Lower leg skin (tissue), 4 donors: Measurements from ENCODE around the gene DPEP1. TPM values are rescaled to one million over a fixed set of nuclear protein-coding genes. Genes with fewer than 3 reads are reported as not detected.

Experiments
- DNase-seq, 2 donors: peaks; one replicate each; pipeline ENCODE4 v3.0.0-alpha.2; 2019; ENCODE audit warnings: low spot score in 2 of 2
- H3K4me3 ChIP-seq: fragments of 200-600 bp; sonication (generic); 2 replicates; pipeline ENCODE4 v1.5.1; 2017; ENCODE audit warnings: mild to moderate bottlenecking, low read depth; ENCODE audit not compliant: poor library complexity, severe bottlenecking
- POLR2A ChIP-seq, 2 donors: fragments of 450-650 bp; IDR thresholded peaks; one replicate each; pipeline ENCODE4 v1.6.1; 2016 to 2017; ENCODE audit warnings: antibody characterized with exemption in 2 of 2, mild to moderate bottlenecking in 1 of 2, moderate library complexity in 1 of 2
- WGBS, 2 donors: methylation state at CpG; one replicate each; pipeline ENCODE4 v1.1.5; 2018; 5-methylcytosine and 5-hydroxymethylcytosine counted together
- intact Hi-C: fragments of 100-400 bp; cut with DNase I; formaldehyde crosslinking; loops from one replicate; pipeline ENCODE4 v1.15.0; 2023; ENCODE audit warnings: low total_unique reads
- total RNA-seq, 4 donors: library from RNA; depleted of rRNA; stranded (reverse); fragments of >200 nt; gene quantifications; one replicate each; pipeline ENCODE4 v1.1.0, GENCODE V29; 2016
- TF ChIP-seq, protein P1 (sequence below), 3 donors: fragments of 450-650 bp; IDR thresholded peaks; one replicate each; pipeline ENCODE4 v1.5.1; 2016; ENCODE audit warnings: antibody characterized with exemption in 3 of 3, mild to moderate bottlenecking in 3 of 3, moderate library complexity in 2 of 3

Gene DPEP1
- total RNA-seq, 4 donors from 2014 or later = 1.7 to 3.7 TPM; not detected in 2

GRCh38 chr16:89596957-89597649 lies 16.3 kb upstream of the DPEP1 start:
- TF ChIP-seq, protein P1, sequence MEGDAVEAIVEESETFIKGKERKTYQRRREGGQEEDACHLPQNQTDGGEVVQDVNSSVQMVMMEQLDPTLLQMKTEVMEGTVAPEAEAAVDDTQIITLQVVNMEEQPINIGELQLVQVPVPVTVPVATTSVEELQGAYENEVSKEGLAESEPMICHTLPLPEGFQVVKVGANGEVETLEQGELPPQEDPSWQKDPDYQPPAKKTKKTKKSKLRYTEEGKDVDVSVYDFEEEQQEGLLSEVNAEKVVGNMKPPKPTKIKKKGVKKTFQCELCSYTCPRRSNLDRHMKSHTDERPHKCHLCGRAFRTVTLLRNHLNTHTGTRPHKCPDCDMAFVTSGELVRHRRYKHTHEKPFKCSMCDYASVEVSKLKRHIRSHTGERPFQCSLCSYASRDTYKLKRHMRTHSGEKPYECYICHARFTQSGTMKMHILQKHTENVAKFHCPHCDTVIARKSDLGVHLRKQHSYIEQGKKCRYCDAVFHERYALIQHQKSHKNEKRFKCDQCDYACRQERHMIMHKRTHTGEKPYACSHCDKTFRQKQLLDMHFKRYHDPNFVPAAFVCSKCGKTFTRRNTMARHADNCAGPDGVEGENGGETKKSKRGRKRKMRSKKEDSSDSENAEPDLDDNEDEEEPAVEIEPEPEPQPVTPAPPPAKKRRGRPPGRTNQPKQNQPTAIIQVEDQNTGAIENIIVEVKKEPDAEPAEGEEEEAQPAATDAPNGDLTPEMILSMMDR (IDR thresholded peaks at IDR 0.05) = no peak
- TF ChIP-seq POLR2A (IDR thresholded peaks at IDR 0.05) = no peak
- no peak for DNase-seq
- WGBS, 2 donors = 83 to 84% methylated on average over 18 to 19 of the region's 19 CpGs
- H3K4me3 ChIP-seq = no peak overlapping the region
- intact Hi-C loops = no loop called here

DNA sequence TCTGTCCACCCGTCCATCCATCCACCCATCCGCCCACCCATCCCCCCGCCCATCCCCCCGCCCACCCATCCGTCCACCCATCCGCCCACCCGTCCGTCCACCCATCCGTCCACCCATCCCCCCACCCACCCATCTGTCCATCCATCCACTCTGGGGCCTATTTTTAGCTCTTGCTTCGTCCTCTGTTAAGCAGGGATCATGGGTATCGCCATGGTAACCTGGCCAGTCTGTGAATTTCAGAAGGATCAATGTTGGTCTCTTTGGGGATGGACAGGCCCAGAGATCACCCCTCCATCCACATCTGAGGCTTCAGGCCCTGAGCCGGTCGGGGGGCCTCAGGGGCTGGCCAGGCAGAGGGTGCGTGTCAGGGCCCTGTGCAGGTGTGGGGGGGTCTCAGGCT lies 15.2 kb upstream of the DPEP1 start:
- H3K4me3 ChIP-seq = no peak overlapping the region
- WGBS, 2 donors = 69 to 94% methylated on average over 3 to 4 of the region's 14 CpGs
- no peak for DNase-seq
- TF ChIP-seq, protein P1 (IDR thresholded peaks at IDR 0.05) = no peak
- no peak for TF ChIP-seq POLR2A (IDR thresholded peaks at IDR 0.05)
- intact Hi-C loops = no loop called here

DNA sequence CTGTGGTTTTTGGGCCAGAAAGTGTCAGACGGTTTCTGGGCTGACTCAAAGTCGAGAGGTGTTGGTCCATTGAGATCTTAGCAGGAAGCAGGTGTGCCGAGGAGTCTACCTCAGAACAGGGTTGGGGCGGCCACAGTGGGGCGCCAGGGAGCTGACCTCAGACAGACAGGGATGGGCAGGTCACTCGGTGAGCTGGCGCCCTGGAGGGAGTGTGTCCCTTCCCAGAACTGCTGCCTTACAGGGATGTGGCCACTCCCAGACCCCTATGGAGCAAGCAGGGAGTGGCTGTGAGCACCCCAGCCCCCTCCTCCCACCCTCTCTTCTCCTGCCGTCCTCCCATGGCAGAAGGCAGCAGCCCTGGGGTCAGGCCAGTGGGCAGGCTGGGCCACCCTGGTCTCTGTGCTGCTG lies 14.0 kb upstream of the DPEP1 start:
- TF ChIP-seq POLR2A (IDR thresholded peaks at IDR 0.05) = no peak
- TF ChIP-seq, protein P1 (IDR thresholded peaks at IDR 0.05) = no peak

DNA sequence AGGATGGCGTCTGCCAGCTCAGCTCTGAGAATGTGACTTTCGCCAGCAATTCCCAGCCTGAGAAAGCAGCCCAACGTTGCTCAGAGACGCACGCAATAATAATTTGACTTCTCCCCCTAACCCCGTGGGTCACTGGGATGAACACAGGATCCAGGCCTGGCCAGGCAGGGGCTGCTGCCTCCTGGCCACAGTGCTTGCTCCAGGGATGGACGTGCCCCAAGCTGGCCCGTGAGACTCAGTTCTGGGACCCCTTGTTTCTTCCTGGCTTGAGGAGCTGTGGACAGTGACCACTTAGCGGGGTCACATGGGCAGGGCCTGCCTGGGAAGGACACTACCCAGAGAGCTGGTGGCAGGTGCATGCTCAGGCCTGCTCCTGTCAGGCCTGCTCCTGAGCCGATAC lies 13.5 kb upstream of the DPEP1 start:
- WGBS, 2 donors = 76 to 84% methylated on average over 9 to 10 of the region's 10 CpGs
- DNase-seq = no peak
- TF ChIP-seq POLR2A (IDR thresholded peaks at IDR 0.05) = no peak
- TF ChIP-seq, protein P1 (IDR thresholded peaks at IDR 0.05) = no peak
- intact Hi-C loops = no loop called here
- H3K4me3 ChIP-seq = no peak overlapping the region

More for the DNA sequence above, 14.0 kb upstream of the DPEP1 start:
- H3K4me3 ChIP-seq = no peak overlapping the region
- DNase-seq = no peak
- intact Hi-C loops = no loop called here
- 34 to 42% methylated on average over 8 of the region's 8 CpGs for WGBS, 2 donors

DNA sequence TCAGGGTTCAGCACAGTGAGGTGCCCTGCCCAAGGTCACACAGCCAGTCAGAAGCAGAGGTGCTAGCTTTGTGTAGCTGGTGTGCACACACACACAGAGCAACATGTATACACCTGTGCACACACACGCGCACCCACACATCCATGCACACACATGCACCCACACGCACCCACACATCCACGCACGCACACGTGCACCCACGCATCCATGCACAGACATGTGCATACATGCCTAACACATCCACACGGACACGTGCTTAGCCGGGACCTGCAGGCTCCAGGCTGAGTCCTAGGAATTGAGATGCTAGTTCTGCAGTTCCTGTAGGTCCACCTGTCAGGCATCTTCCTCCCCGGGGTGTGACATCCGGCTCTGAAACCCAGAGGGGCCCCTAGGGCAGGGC lies 13.0 kb upstream of the DPEP1 start:
- DNase-seq = no peak
- no peak overlapping the region for H3K4me3 ChIP-seq
- intact Hi-C loops = no loop called here
- WGBS, 2 donors = 42 to 47% methylated on average over 12 of the region's 12 CpGs
- TF ChIP-seq, protein P1 (IDR thresholded peaks at IDR 0.05) = no peak
- no peak for TF ChIP-seq POLR2A (IDR thresholded peaks at IDR 0.05)

DNA sequence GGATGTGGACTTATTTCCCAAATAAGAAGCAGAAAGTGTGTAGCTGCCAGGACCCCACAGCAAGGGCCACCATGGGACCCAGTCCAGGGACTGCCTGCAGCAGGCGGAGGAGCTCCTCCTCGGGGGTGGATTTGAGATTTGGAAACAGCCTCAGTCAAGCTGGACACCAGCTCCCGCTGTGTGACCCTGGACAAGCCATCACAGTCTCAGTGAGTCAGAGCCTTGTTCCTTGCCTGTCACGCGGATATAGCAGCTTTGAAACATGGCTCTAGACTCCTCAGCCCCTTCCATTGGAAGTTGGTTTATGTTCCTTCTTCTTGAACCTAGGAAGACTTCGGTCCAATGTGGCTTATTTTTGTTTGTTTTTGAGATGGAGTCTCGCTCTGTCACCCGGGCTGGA lies 12.5 kb upstream of the DPEP1 start:
- WGBS, 2 donors = 79 to 81% methylated on average over 8 of the region's 8 CpGs
- intact Hi-C loops = no loop called here
- no peak for DNase-seq
- TF ChIP-seq, protein P1 (IDR thresholded peaks at IDR 0.05) = no peak
- no peak overlapping the region for H3K4me3 ChIP-seq
